ENCODE results near the gene C6orf120. TPM values are rescaled to one million over a fixed set of nuclear protein-coding genes. Genes with fewer than 3 reads are reported as not detected.

The C6orf120 gene
- total and polyA plus RNA-seq, 7 donors: 9.2 to 42.1 (median 18.7) TPM

DNA sequence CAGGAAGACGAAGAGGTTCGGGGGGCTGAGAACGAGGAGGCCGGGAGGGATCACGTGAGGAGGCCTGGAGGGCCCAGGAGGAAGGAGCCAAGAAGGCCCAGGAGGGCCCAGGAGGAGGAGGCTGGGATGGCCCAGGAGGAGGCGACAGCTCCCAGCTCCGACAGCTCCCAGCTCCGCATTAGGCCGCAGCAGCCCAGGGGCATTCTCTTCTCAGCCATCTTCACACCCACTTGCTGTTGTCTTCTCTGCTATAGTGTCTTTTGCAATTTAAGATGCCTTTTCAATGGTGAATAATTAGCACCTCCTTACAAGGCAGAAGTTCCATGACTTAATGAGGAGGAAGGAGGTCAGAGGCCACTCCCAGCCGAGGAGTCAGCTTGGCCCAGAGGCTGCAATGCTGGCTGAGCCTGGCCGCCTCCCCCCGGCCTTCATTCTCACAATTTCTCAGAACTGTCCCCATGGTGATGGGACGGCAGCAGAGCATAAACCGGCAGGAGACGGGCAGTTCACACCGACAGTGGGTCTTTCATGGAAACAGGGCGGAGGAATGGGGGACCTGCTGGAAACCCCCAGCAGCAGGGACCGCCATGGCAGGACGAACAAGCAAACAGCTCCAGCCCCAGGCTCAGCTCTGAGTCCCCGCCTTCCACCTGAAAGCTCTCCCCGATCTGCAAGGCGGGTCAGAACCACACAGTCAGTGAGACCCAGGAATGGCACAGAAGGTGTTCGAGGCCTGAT, 45.2 kb upstream of the C6orf120 start:
- no peak for TF ChIP-seq CTCF (IDR thresholded peaks at IDR 0.05)
- Histone ChIP-seq H3K27ac (no peak overlapping the region), H3K4me3 (no peak overlapping the region), H3K9me3 (no peaks in the 10 kb centered on the region), H3K4me1 (no peaks in the 10 kb centered on the region), H3K27me3 (ENCODE audit: insufficient read depth in 3 of 3, low read length in 2 of 3) (no peaks in the 10 kb centered on the region), H3K36me3 (ENCODE audit: insufficient read depth in 1 of 2, low read depth in 1 of 2) (peaks cover 0 to 32% of the 10 kb centered on the region in 2 donors)
- intact Hi-C loops (cut with DNase I): loop anchor here in 1 of 2 donors (10.0 kb wide), 2 partner anchors 232 to 702 kb away; no protein-coding TSS in a partner anchor
- DNase-seq: no peak
- no peak for ATAC-seq
- WGBS, 3 donors: 91 to 95% (median 93%) methylated on average over 23 of the region's 23 CpGs

DNA sequence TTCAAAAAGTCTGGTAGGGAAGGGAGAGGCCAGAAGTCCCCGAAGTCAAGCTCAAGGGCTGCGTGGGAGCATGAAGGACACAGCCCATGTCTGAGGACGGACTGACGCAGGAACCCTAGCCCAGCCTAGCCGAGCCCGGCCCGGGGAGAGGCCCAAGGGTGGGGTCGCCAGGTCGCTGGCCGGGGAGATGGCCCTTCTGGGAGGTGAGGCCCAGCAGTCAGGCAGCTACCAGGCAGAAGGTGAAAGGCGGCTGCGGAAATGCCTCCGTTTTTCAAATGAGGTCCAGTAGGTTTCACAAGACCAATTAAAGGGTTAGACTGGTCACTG, 44.7 kb upstream of the C6orf120 start:
- DNase-seq (no peak), ATAC-seq (no peak)
- WGBS, 3 donors: 84 to 91% (median 87%) methylated on average over 13 of the region's 13 CpGs
- H3K4me3 ChIP-seq: no peak overlapping the region
- no peak overlapping the region for H3K27ac ChIP-seq
- intact Hi-C loops (cut with DNase I): loop anchor here in 1 of 2 donors (10.0 kb wide), 2 partner anchors 232 to 702 kb away; no protein-coding TSS in a partner anchor
- TF ChIP-seq CTCF (IDR thresholded peaks at IDR 0.05): no peak
- peaks cover 0 to 33% of the 10 kb centered on the region in 2 donors for H3K36me3 ChIP-seq (ENCODE audit: insufficient read depth in 1 of 2, low read depth in 1 of 2)
- H3K4me1 ChIP-seq: no peaks in the 10 kb centered on the region
- no peaks in the 10 kb centered on the region for H3K27me3 ChIP-seq (ENCODE audit: insufficient read depth in 3 of 3, low read length in 2 of 3)
- H3K9me3 ChIP-seq: no peaks in the 10 kb centered on the region

- WGBS, 3 donors: 93 to 95% (median 95%) methylated on average over 26 of the region's 26 CpGs
- Histone ChIP-seq H3K27ac (no peak overlapping the region), H3K36me3 (ENCODE audit: insufficient read depth in 1 of 2, low read depth in 1 of 2) (peaks cover 0 to 48% of the 10 kb centered on the region in 2 donors), H3K9me3 (no peaks in the 10 kb centered on the region), H3K4me3 (no peak overlapping the region), H3K4me1 (no peaks in the 10 kb centered on the region), H3K27me3 (ENCODE audit: insufficient read depth in 3 of 3, low read length in 2 of 3) (no peaks in the 10 kb centered on the region)
- intact Hi-C loops (cut with DNase I): loop anchor here in 1 of 2 donors (10.0 kb wide), 2 partner anchors 235 to 705 kb away; no protein-coding TSS in a partner anchor
- no peak for TF ChIP-seq CTCF (IDR thresholded peaks at IDR 0.05)
- ATAC-seq: no peak
- DNase-seq: no peak
Measured at GRCh38 chr6:169659820-169660610, 41.9 kb upstream of the C6orf120 start.

DNA sequence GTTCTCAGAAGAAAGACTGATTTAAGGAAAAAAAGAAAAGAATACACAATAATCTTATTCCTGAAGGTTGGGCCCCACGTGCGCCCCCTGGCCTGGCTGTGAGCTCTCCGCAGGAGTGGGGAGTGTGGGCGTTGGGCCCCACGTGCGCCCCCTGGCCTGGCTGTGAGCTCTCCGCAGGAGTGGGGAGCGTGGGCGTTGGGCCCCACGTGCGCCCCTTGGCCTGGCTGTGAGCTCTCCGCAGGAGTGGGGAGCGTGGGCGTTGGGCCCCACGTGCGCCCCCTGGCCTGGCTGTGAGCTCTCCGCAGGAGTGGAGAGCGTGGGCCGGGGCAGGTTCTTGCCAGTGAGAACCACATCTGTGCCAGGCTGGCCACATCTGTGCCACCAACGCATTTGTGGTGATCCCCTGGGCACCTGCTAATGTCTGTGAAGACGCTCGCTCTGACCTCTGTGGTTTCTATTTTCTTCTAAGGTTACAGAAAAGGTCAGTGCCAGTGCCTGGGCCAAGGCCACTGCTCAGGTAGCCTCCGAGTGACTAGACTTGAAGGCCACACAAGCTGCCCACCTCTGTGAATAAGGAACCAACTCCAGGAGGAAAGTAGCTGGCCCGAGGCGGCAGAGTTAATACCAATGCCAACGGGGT, 41.1 kb upstream of the C6orf120 start:
- DNase-seq (no peak), ATAC-seq (no peak)
- H3K36me3 ChIP-seq (ENCODE audit: insufficient read depth in 1 of 2, low read depth in 1 of 2): peaks cover 0 to 51% of the 10 kb centered on the region in 2 donors
- TF ChIP-seq CTCF (IDR thresholded peaks at IDR 0.05): no peak
- intact Hi-C loops (cut with DNase I): no loop called here
- 90 to 92% (median 90%) methylated on average over 26 of the region's 26 CpGs for WGBS, 3 donors
- no peaks in the 10 kb centered on the region for H3K4me1 ChIP-seq
- H3K9me3 ChIP-seq: no peaks in the 10 kb centered on the region
- H3K27ac ChIP-seq: no peak overlapping the region
- no peaks in the 10 kb centered on the region for H3K27me3 ChIP-seq (ENCODE audit: insufficient read depth in 3 of 3, low read length in 2 of 3)
- H3K4me3 ChIP-seq: no peak overlapping the region

Data from psoas muscle (tissue), 8 donors.